ENCODE results near the gene SLC14A1. TPM values are rescaled to one million over a fixed set of nuclear protein-coding genes. Genes with fewer than 3 reads are reported as not detected.

Gene SLC14A1
- total and polyA plus RNA-seq, 5 donors from 2014 or later, result 7.8 to 35.1 (median 10.5) TPM

GRCh38 chr18:45725336-45725735 lies 1.4 kb downstream of the SLC14A1 start:
- no peaks in the 10 kb centered on the region for H3K27me3 ChIP-seq (ENCODE audit: control insufficient read depth, insufficient read depth, low read length)
- no peak overlapping the region for H3K4me3 Mint-ChIP-seq
- H3K9me3 Mint-ChIP-seq, result no peaks in the 10 kb centered on the region
- H3K27me3 Mint-ChIP-seq, result no peaks in the 10 kb centered on the region
- no peaks in the 10 kb centered on the region for H3K4me1 ChIP-seq (ENCODE audit: control insufficient read depth, insufficient read depth, low read length, poor library complexity, severe bottlenecking)
- H3K27ac Mint-ChIP-seq, result no peak overlapping the region
- peaks cover 0 to 2% (median 0%) of the 10 kb centered on the region in 4 donors for H3K4me1 Mint-ChIP-seq
- ATAC-seq (ENCODE audit: low read depth in 2 of 2) (no peak), DNase-seq (no peak)
- peaks cover 36% of the 10 kb centered on the region for H3K36me3 Mint-ChIP-seq
- no peak overlapping the region for H3K4me3 ChIP-seq (ENCODE audit: low read depth, low read length)
- peaks cover 12% of the 10 kb centered on the region for H3K36me3 ChIP-seq (ENCODE audit: control insufficient read depth, insufficient read depth, low read length)
- no peaks in the 10 kb centered on the region for H3K9me3 ChIP-seq (ENCODE audit: control insufficient read depth in 2 of 2, low read length in 2 of 2)
- H3K27ac ChIP-seq (ENCODE audit: insufficient read depth, low read length, poor library complexity, severe bottlenecking), result no peak overlapping the region

- H3K27me3 Mint-ChIP-seq, result no peaks in the 10 kb centered on the region
- no peak for DNase-seq
These were observed 2.6 kb downstream of the SLC14A1 start for GRCh38 chr18:45726603-45727002.

DNA sequence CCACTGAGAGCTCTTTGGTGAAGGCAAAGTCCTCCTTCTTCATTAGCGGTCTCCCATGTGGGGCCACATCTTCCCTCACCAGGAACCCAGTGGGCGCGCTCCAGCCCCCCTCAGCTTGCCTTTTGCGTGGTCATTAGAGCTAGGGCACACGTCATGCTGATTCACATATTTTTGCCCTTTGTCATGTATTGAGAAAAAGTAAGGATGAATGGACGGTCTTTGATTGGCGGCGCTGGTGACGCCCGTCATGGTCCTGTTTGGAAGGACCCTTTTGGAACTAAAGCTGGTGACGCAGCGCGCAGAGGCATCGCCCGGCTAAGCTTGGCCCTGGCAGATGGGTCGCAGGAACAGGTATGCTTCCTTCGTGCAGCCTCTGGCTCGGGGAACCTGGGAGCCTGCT lies 3.1 kb downstream of the SLC14A1 start:
- ATAC-seq (ENCODE audit: low read depth in 2 of 2) (no peak), DNase-seq (no peak)
- no peaks in the 10 kb centered on the region for H3K27me3 ChIP-seq (ENCODE audit: control insufficient read depth, insufficient read depth, low read length)
- peaks cover 18% of the 10 kb centered on the region for H3K36me3 ChIP-seq (ENCODE audit: control insufficient read depth, insufficient read depth, low read length)
- Mint-ChIP-seq H3K36me3 (peaks cover 41% of the 10 kb centered on the region), H3K4me1 (peaks cover 0 to 2% (median 0%) of the 10 kb centered on the region in 4 donors), H3K4me3 (no peak overlapping the region), H3K9me3 (no peaks in the 10 kb centered on the region), H3K27me3 (no peaks in the 10 kb centered on the region), H3K27ac (no peak overlapping the region)
- no peaks in the 10 kb centered on the region for H3K9me3 ChIP-seq (ENCODE audit: control insufficient read depth in 2 of 2, low read length in 2 of 2)
- H3K27ac ChIP-seq (ENCODE audit: insufficient read depth, low read length, poor library complexity, severe bottlenecking), result no peak overlapping the region
- no peaks in the 10 kb centered on the region for H3K4me1 ChIP-seq (ENCODE audit: control insufficient read depth, insufficient read depth, low read length, poor library complexity, severe bottlenecking)
- no peak overlapping the region for H3K4me3 ChIP-seq (ENCODE audit: low read depth, low read length)

More at GRCh38 chr18:45726603-45727002, 2.6 kb downstream of the SLC14A1 start:
- peaks cover 37% of the 10 kb centered on the region for H3K36me3 Mint-ChIP-seq
- no peaks in the 10 kb centered on the region for H3K4me1 ChIP-seq (ENCODE audit: control insufficient read depth, insufficient read depth, low read length, poor library complexity, severe bottlenecking)
- H3K27me3 ChIP-seq (ENCODE audit: control insufficient read depth, insufficient read depth, low read length), result no peaks in the 10 kb centered on the region
- no peaks in the 10 kb centered on the region for H3K9me3 ChIP-seq (ENCODE audit: control insufficient read depth in 2 of 2, low read length in 2 of 2)
- no peak overlapping the region for H3K4me3 Mint-ChIP-seq
- H3K9me3 Mint-ChIP-seq, result no peaks in the 10 kb centered on the region
- H3K36me3 ChIP-seq (ENCODE audit: control insufficient read depth, insufficient read depth, low read length), result peaks cover 18% of the 10 kb centered on the region
- H3K4me1 Mint-ChIP-seq, result peaks cover 0 to 2% (median 0%) of the 10 kb centered on the region in 4 donors
- ATAC-seq (ENCODE audit: low read depth in 2 of 2), result no peak
- H3K27ac ChIP-seq (ENCODE audit: insufficient read depth, low read length, poor library complexity, severe bottlenecking), result no peak overlapping the region
- no peak overlapping the region for H3K4me3 ChIP-seq (ENCODE audit: low read depth, low read length)
- no peak overlapping the region for H3K27ac Mint-ChIP-seq

- Histone ChIP-seq H3K27ac (ENCODE audit: insufficient read depth, low read length, poor library complexity, severe bottlenecking) (no peak overlapping the region), H3K9me3 (ENCODE audit: control insufficient read depth in 2 of 2, low read length in 2 of 2) (no peaks in the 10 kb centered on the region), H3K36me3 (ENCODE audit: control insufficient read depth, insufficient read depth, low read length) (peaks cover 18% of the 10 kb centered on the region), H3K4me1 (ENCODE audit: control insufficient read depth, insufficient read depth, low read length, poor library complexity, severe bottlenecking) (no peaks in the 10 kb centered on the region), H3K27me3 (ENCODE audit: control insufficient read depth, insufficient read depth, low read length) (no peaks in the 10 kb centered on the region), H3K4me3 (ENCODE audit: low read depth, low read length) (no peak overlapping the region)
- Mint-ChIP-seq H3K27ac (no peak overlapping the region), H3K36me3 (peaks cover 48% of the 10 kb centered on the region), H3K4me3 (no peak overlapping the region), H3K27me3 (no peaks in the 10 kb centered on the region), H3K4me1 (no peaks in the 10 kb centered on the region), H3K9me3 (no peaks in the 10 kb centered on the region)
- no peak for DNase-seq
- no peak for ATAC-seq (ENCODE audit: low read depth in 2 of 2)
These were observed 4.5 kb downstream of the SLC14A1 start for GRCh38 chr18:45728336-45729010.

DNA sequence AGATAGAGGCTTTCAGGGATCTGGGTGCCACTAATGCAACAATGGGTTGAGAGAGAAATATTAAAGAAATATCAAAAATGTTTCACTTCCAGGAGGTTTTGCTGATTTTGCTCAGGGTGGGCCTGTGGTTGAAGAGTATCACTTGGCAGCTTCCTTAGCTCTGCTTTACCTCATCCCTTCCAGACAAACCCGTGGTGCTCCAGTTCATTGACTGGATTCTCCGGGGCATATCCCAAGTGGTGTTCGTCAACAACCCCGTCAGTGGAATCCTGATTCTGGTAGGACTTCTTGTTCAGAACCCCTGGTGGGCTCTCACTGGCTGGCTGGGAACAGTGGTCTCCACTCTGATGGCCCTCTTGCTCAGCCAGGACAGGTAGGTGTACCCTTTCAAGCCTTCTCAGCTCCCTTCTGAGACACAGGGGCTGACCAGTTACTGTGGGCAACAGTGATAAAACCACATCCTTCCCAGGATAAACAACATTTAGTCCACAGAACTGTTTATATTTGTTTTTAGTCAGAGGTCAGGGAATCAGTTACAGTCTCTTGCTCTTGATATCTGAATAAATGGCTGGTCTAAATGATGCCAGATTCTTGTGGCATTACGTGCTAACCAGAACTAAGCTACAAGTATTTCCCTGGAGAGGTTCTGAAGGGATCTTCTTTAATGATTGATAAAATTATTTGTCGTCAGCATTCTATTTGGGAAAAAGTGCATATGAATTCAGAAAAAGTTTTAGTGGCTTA lies 7.0 kb downstream of the SLC14A1 start:
- peaks cover 37% of the 10 kb centered on the region for H3K36me3 Mint-ChIP-seq
- H3K27ac Mint-ChIP-seq, result no peak overlapping the region
- Histone ChIP-seq H3K27me3 (ENCODE audit: control insufficient read depth, insufficient read depth, low read length) (no peaks in the 10 kb centered on the region), H3K4me1 (ENCODE audit: control insufficient read depth, insufficient read depth, low read length, poor library complexity, severe bottlenecking) (no peaks in the 10 kb centered on the region), H3K4me3 (ENCODE audit: low read depth, low read length) (no peak overlapping the region), H3K27ac (ENCODE audit: insufficient read depth, low read length, poor library complexity, severe bottlenecking) (no peak overlapping the region), H3K9me3 (ENCODE audit: control insufficient read depth in 2 of 2, low read length in 2 of 2) (no peaks in the 10 kb centered on the region), H3K36me3 (ENCODE audit: control insufficient read depth, insufficient read depth, low read length) (peaks cover 6% of the 10 kb centered on the region)
- DNase-seq (no peak), ATAC-seq (ENCODE audit: low read depth in 2 of 2) (no peak)
- H3K27me3 Mint-ChIP-seq, result no peaks in the 10 kb centered on the region
- H3K4me3 Mint-ChIP-seq, result no peak overlapping the region
- no peaks in the 10 kb centered on the region for H3K9me3 Mint-ChIP-seq
- H3K4me1 Mint-ChIP-seq, result no peaks in the 10 kb centered on the region

DNA sequence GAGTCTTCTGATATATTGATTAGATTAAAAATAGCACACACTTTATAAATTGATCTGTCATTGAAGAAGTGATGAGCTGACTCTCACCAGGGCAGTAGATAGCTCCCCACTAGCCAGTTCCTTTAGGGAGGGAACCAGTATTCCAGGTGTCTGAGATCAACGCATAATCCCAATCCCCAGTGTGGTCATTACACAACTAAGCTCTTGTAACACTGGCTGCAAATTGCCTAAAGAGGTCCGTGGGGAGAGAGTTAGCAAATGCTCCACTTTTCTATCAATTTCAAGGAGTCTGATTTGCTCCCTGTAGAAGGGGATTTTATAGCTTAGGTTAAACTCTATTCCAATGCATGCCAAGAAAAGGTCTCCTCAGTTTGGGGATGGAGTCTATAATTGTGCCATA lies 7.7 kb downstream of the SLC14A1 start:
- H3K4me1 Mint-ChIP-seq, result no peaks in the 10 kb centered on the region
- no peak for DNase-seq

GRCh38 chr18:45733535-45733934 lies 9.6 kb downstream of the SLC14A1 start:
- no peak overlapping the region for H3K27ac ChIP-seq (ENCODE audit: insufficient read depth, low read length, poor library complexity, severe bottlenecking)
- peaks cover 8% of the 10 kb centered on the region for H3K36me3 ChIP-seq (ENCODE audit: control insufficient read depth, insufficient read depth, low read length)
- no peak for DNase-seq
- Mint-ChIP-seq H3K9me3 (no peaks in the 10 kb centered on the region), H3K36me3 (peaks cover 45% of the 10 kb centered on the region), H3K27ac (no peak overlapping the region), H3K27me3 (no peaks in the 10 kb centered on the region), H3K4me3 (no peak overlapping the region), H3K4me1 (no peaks in the 10 kb centered on the region)
- no peaks in the 10 kb centered on the region for H3K27me3 ChIP-seq (ENCODE audit: control insufficient read depth, insufficient read depth, low read length)
- H3K9me3 ChIP-seq (ENCODE audit: control insufficient read depth in 2 of 2, low read length in 2 of 2), result no peaks in the 10 kb centered on the region
- no peaks in the 10 kb centered on the region for H3K4me1 ChIP-seq (ENCODE audit: control insufficient read depth, insufficient read depth, low read length, poor library complexity, severe bottlenecking)
- no peak for ATAC-seq (ENCODE audit: low read depth in 2 of 2)
- H3K4me3 ChIP-seq (ENCODE audit: low read depth, low read length), result no peak overlapping the region

More for the DNA sequence above, 7.7 kb downstream of the SLC14A1 start:
- Histone ChIP-seq H3K4me1 (ENCODE audit: control insufficient read depth, insufficient read depth, low read length, poor library complexity, severe bottlenecking) (no peaks in the 10 kb centered on the region), H3K36me3 (ENCODE audit: control insufficient read depth, insufficient read depth, low read length) (peaks cover 8% of the 10 kb centered on the region), H3K27ac (ENCODE audit: insufficient read depth, low read length, poor library complexity, severe bottlenecking) (no peak overlapping the region), H3K9me3 (ENCODE audit: control insufficient read depth in 2 of 2, low read length in 2 of 2) (no peaks in the 10 kb centered on the region), H3K4me3 (ENCODE audit: low read depth, low read length) (no peak overlapping the region), H3K27me3 (ENCODE audit: control insufficient read depth, insufficient read depth, low read length) (no peaks in the 10 kb centered on the region)
- ATAC-seq (ENCODE audit: low read depth in 2 of 2), result no peak
- no peak overlapping the region for H3K4me3 Mint-ChIP-seq
- H3K27ac Mint-ChIP-seq, result no peak overlapping the region
- peaks cover 37% of the 10 kb centered on the region for H3K36me3 Mint-ChIP-seq
- no peaks in the 10 kb centered on the region for H3K9me3 Mint-ChIP-seq
- no peaks in the 10 kb centered on the region for H3K27me3 Mint-ChIP-seq

GRCh38 chr18:45734505-45734904 lies 10.5 kb downstream of the SLC14A1 start:
- ATAC-seq (ENCODE audit: low read depth in 2 of 2) (no peak), DNase-seq (no peak)
- Mint-ChIP-seq H3K27ac (peak overlapping the region in 1 of 3 donors; percentile 80), H3K36me3 (peaks cover 52% of the 10 kb centered on the region), H3K27me3 (no peaks in the 10 kb centered on the region), H3K4me3 (no peak overlapping the region), H3K9me3 (no peaks in the 10 kb centered on the region), H3K4me1 (no peaks in the 10 kb centered on the region)
- Histone ChIP-seq H3K27ac (ENCODE audit: insufficient read depth, low read length, poor library complexity, severe bottlenecking) (no peak overlapping the region), H3K4me3 (ENCODE audit: low read depth, low read length) (no peak overlapping the region), H3K4me1 (ENCODE audit: control insufficient read depth, insufficient read depth, low read length, poor library complexity, severe bottlenecking) (no peaks in the 10 kb centered on the region), H3K36me3 (ENCODE audit: control insufficient read depth, insufficient read depth, low read length) (peaks cover 13% of the 10 kb centered on the region), H3K9me3 (ENCODE audit: control insufficient read depth in 2 of 2, low read length in 2 of 2) (no peaks in the 10 kb centered on the region), H3K27me3 (ENCODE audit: control insufficient read depth, insufficient read depth, low read length) (no peaks in the 10 kb centered on the region)

All from CD4-positive, CD25-positive, alpha-beta regulatory T cell (primary cell).